ENCODE measurements around the gene PRDM11. TPM values are rescaled to one million over a fixed set of nuclear protein-coding genes. Genes with fewer than 3 reads are reported as not detected.

The PRDM11 gene
- total RNA-seq, 1 experiment from 2014 or later: 27.4 TPM

DNA sequence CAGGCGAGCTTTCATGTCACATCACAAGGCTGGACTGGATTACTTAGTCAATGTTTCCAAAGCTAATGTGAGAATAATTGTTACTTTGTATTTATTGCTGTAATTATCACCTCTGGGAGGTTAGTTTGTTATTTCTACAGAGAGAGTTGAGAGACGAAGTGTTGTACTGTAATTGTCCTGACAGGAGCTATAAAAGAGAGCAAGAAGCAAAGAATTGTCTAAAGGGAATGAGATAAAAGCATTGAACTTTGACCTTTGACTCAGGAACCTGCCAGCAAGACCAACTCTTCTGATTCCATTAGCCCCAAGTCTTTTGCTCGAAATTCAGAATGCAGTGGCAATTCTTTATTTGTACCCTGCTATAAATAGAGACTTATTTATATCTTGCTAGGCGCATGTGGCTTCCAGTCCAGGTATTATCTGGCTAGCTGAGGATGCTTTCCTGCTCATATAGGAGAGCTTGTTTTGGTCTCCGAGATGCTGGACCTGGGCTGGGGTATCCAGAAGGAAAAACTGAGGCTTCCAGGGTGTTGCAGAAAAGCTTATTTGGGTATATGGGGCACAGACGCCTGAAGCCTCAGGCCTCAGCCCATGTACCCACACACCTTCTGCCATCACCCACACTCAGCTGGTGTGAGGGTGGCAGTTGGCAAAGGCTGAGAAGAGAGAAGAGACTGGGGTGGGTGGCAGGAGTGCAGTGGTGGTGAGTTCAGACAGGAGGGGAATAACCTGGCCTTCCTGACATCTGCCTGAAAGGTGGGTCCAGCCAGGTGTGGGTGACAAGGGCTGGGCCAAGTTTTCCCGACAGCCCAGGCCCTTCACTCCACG, 99.0 kb downstream of the PRDM11 start:
- ChIA-PET POLR2A (no interaction called here), CTCF (interaction anchor here (0.6 kb wide), 1 partner anchor 526 kb away, joined by 3 read pairs; no protein-coding TSS in a partner anchor)
- in situ Hi-C loops (cut with HindIII; ENCODE audit: low pct_unique_long_range_greater_than_20kb, low sequenced_read_pairs): no loop called here
- Histone ChIP-seq H3K9me3 (ENCODE audit: control insufficient read depth, insufficient read depth, low read depth, low read length) (no peaks in the 10 kb centered on the region), H3K27ac (ENCODE audit: low read length) (no peak overlapping the region), H3K27me3 (ENCODE audit: control insufficient read depth, insufficient read depth, low read length) (peaks cover 3% of the 10 kb centered on the region; the same call in 1 of the 2 replicates), H3K4me1 (ENCODE audit: control insufficient read depth, insufficient read depth, low read length) (no peaks in the 10 kb centered on the region), H3K4me3 (ENCODE audit: low read depth in 2 of 2, low read length in 2 of 2) (no peak overlapping the region), H3K36me3 (ENCODE audit: control insufficient read depth, insufficient read depth, low read length) (no peaks in the 10 kb centered on the region)
- no TSS peak for BruUV-seq (replicated peaks)
- DNase-seq (ENCODE audit: low read depth, low spot score): no peak
- ATAC-seq: no peak
- TF ChIP-seq POLR2AphosphoS5 (IDR thresholded peaks at IDR 0.05; ENCODE audit: low read depth, low read length): no peak
- TF ChIP-seq, protein P1, sequence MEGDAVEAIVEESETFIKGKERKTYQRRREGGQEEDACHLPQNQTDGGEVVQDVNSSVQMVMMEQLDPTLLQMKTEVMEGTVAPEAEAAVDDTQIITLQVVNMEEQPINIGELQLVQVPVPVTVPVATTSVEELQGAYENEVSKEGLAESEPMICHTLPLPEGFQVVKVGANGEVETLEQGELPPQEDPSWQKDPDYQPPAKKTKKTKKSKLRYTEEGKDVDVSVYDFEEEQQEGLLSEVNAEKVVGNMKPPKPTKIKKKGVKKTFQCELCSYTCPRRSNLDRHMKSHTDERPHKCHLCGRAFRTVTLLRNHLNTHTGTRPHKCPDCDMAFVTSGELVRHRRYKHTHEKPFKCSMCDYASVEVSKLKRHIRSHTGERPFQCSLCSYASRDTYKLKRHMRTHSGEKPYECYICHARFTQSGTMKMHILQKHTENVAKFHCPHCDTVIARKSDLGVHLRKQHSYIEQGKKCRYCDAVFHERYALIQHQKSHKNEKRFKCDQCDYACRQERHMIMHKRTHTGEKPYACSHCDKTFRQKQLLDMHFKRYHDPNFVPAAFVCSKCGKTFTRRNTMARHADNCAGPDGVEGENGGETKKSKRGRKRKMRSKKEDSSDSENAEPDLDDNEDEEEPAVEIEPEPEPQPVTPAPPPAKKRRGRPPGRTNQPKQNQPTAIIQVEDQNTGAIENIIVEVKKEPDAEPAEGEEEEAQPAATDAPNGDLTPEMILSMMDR (IDR thresholded peaks at IDR 0.05): no peak
- TF ChIP-seq SIN3A (IDR thresholded peaks at IDR 0.05; ENCODE audit: borderline replicate concordance, insufficient read depth, low read depth, low read length): no peak
- no peak for TF ChIP-seq TCF7L2 (IDR thresholded peaks at IDR 0.05; ENCODE audit: low read depth, low read length)
- TF ChIP-seq, protein P2, sequence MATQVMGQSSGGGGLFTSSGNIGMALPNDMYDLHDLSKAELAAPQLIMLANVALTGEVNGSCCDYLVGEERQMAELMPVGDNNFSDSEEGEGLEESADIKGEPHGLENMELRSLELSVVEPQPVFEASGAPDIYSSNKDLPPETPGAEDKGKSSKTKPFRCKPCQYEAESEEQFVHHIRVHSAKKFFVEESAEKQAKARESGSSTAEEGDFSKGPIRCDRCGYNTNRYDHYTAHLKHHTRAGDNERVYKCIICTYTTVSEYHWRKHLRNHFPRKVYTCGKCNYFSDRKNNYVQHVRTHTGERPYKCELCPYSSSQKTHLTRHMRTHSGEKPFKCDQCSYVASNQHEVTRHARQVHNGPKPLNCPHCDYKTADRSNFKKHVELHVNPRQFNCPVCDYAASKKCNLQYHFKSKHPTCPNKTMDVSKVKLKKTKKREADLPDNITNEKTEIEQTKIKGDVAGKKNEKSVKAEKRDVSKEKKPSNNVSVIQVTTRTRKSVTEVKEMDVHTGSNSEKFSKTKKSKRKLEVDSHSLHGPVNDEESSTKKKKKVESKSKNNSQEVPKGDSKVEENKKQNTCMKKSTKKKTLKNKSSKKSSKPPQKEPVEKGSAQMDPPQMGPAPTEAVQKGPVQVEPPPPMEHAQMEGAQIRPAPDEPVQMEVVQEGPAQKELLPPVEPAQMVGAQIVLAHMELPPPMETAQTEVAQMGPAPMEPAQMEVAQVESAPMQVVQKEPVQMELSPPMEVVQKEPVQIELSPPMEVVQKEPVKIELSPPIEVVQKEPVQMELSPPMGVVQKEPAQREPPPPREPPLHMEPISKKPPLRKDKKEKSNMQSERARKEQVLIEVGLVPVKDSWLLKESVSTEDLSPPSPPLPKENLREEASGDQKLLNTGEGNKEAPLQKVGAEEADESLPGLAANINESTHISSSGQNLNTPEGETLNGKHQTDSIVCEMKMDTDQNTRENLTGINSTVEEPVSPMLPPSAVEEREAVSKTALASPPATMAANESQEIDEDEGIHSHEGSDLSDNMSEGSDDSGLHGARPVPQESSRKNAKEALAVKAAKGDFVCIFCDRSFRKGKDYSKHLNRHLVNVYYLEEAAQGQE (IDR thresholded peaks at IDR 0.05; ENCODE audit: insufficient read depth in 1 of 2, low read depth in 2 of 2, low read length in 1 of 2): no peak
- intact Hi-C loops (cut with micrococcal nuclease; ENCODE audit: unreplicated experiment): no loop called here

DNA sequence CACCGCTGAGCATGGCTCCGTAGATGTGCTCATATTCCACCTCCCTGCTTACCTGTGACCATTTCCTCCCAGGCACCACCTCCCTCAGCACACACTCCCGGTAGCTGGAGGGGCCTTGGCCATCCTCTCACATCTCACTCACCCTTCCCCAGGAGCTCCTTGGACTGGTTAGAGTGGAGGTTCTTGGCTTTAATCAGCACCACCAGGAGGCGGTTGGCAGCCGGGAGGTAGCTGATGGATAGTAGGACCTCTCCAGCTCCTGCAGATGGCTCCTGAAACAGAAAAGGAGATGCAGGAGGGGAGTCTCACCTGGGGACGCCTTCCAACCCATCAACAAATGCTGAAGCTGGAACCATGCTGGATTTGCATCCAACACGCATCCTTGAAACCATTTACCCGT, 99.8 kb downstream of the PRDM11 start:
- peaks cover 3% of the 10 kb centered on the region; the same call in 1 of the 2 replicates for H3K27me3 ChIP-seq (ENCODE audit: control insufficient read depth, insufficient read depth, low read length)
- no peak for ATAC-seq
- CTCF ChIA-PET: interaction anchor here (0.6 kb wide), 1 partner anchor 525 kb away, joined by 3 read pairs; no protein-coding TSS in a partner anchor
- POLR2A ChIA-PET: no interaction called here
- no peaks in the 10 kb centered on the region for H3K9me3 ChIP-seq (ENCODE audit: control insufficient read depth, insufficient read depth, low read depth, low read length)
- intact Hi-C loops (cut with micrococcal nuclease; ENCODE audit: unreplicated experiment) (no loop called here), in situ Hi-C loops (cut with HindIII; ENCODE audit: low pct_unique_long_range_greater_than_20kb, low sequenced_read_pairs) (no loop called here)
- no TSS peak for BruUV-seq (replicated peaks)
- no peak for DNase-seq (ENCODE audit: low read depth, low spot score)
- no peak overlapping the region for H3K27ac ChIP-seq (ENCODE audit: low read length)
- H3K4me3 ChIP-seq (ENCODE audit: low read depth in 2 of 2, low read length in 2 of 2): no peak overlapping the region
- H3K36me3 ChIP-seq (ENCODE audit: control insufficient read depth, insufficient read depth, low read length): no peaks in the 10 kb centered on the region
- TF ChIP-seq, protein P1 (IDR thresholded peaks at IDR 0.05): no peak
- no peak for TF ChIP-seq TCF7L2 (IDR thresholded peaks at IDR 0.05; ENCODE audit: low read depth, low read length)
- no peaks in the 10 kb centered on the region for H3K4me1 ChIP-seq (ENCODE audit: control insufficient read depth, insufficient read depth, low read length)
